Hepatocyte (in vitro differentiated cells): ENCODE data around the gene PKP1. TPM values are rescaled to one million over a fixed set of nuclear protein-coding genes. Genes with fewer than 3 reads are reported as not detected.

Experiments
- DNase-seq: peaks from one replicate; pipeline ENCODE4 v3.0.0-alpha.2; 2016; ENCODE audit warnings: low spot score
- H2AFZ ChIP-seq: fragments of 200-600 bp; sonication (generic); 2 replicates; pipeline ENCODE4 v1.6.0; 2016; ENCODE audit warnings: antibody characterized with exemption, mild to moderate bottlenecking
- H3K27ac ChIP-seq: fragments of 200-600 bp; sonication (generic); 2 replicates; pipeline ENCODE4 v1.5.1; 2016; ENCODE audit warnings: mild to moderate bottlenecking
- H3K27me3 ChIP-seq: fragments of 200-600 bp; sonication (generic); 2 replicates; pipeline ENCODE4 v1.6.1; 2016
- H3K36me3 ChIP-seq: fragments of 200-600 bp; sonication (generic); replicated peaks from 2 replicates; pipeline ENCODE4 v1.5.1; 2016; ENCODE audit warnings: low read depth; ENCODE audit not compliant: insufficient read depth
- H3K4me1 ChIP-seq: fragments of 200-600 bp; sonication (generic); 2 replicates; pipeline ENCODE4 v1.5.1; 2016; ENCODE audit warnings: mild to moderate bottlenecking, moderate library complexity; ENCODE audit not compliant: insufficient read depth
- H3K4me2 ChIP-seq: fragments of 200-600 bp; sonication (generic); 2 replicates; pipeline ENCODE4 v1.6.0; 2016
- H3K4me3 ChIP-seq: fragments of 200-600 bp; sonication (generic); 2 replicates; pipeline ENCODE4 v1.5.1; 2016; ENCODE audit warnings: mild to moderate bottlenecking
- H3K79me2 ChIP-seq: fragments of 200-600 bp; sonication (generic); 2 replicates; pipeline ENCODE4 v1.6.0; 2017; ENCODE audit warnings: mild to moderate bottlenecking
- H3K9me2 ChIP-seq: fragments of 200-600 bp; sonication (generic); replicated peaks from 2 replicates; pipeline ENCODE4 v1.6.0; 2017; ENCODE audit warnings: mild to moderate bottlenecking; ENCODE audit not compliant: insufficient read depth
- H3K9me3 ChIP-seq: fragments of 200-600 bp; sonication (generic); 2 replicates; pipeline ENCODE4 v1.5.1; 2016; ENCODE audit warnings: low read depth, mild to moderate bottlenecking
- H4K20me1 ChIP-seq: fragments of 200-600 bp; sonication (generic); 2 replicates; pipeline ENCODE4 v1.6.0; 2016; ENCODE audit warnings: mild to moderate bottlenecking; ENCODE audit not compliant: insufficient read depth, poor library complexity, severe bottlenecking
- EZH2 ChIP-seq: fragments of 200-600 bp; sonication (generic); IDR thresholded peaks from 2 replicates; pipeline ENCODE4 v1.6.1; 2016; ENCODE audit warnings: antibody characterized with exemption, mild to moderate bottlenecking, borderline replicate concordance
- EZH2phosphoT487 ChIP-seq: fragments of 200-600 bp; sonication (generic); IDR thresholded peaks from one replicate; pipeline ENCODE4 v1.6.1; 2018; ENCODE audit warnings: antibody characterized with exemption, mild to moderate bottlenecking, low read depth, moderate library complexity; ENCODE audit not compliant: unreplicated experiment, severe bottlenecking
- WGBS: methylation state at CpG from one replicate; pipeline ENCODE4 v1.1.6; 2016; ENCODE audit warnings: low lambda C conversion rate; ENCODE audit errors: missing lambda C conversion rate; 5-methylcytosine and 5-hydroxymethylcytosine counted together
- polyA plus RNA-seq: library from polyadenylated mRNA; unstranded; fragments of >200 nt; fragmentation: Nextera tagmentation; extraction: Ambion mirVana; gene quantifications from 2 replicates; pipeline ENCODE4 v1.2.1, GENCODE V29; 2016
- total RNA-seq: library from RNA; depleted of rRNA; stranded (reverse); fragments of >200 nt; gene quantifications from 2 replicates; pipeline ENCODE4 v1.2.3, GENCODE V29; 2014
- TF ChIP-seq, protein P1 (sequence below): fragments of 200-600 bp; sonication (generic); IDR thresholded peaks from 2 replicates; pipeline ENCODE4 v1.5.1; 2016; ENCODE audit warnings: antibody characterized with exemption, mild to moderate bottlenecking; ENCODE audit not compliant: poor library complexity

The PKP1 gene
- total and polyA plus RNA-seq, 2 experiments from 2014 or later = 0.04 to 0.33 TPM

DNA sequence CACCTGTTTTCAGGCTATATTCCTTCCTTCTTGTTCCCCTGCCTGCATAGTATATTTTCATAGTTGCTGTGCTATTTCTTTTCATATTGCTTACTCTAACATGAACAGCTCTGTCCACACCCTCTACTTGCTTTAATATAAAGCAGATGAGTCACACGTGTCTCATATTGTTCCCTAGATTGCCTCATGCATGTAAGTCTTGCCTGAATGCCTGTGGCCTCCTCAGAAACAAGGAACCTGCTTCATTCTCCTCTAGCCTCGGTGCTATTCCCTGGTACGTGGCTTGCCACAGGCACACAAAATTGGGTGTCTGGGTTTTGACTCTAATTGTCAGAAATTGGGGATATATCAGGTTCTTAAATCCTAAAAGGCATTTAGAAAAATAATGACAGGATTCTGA, 16.5 kb upstream of the PKP1 start:
- Histone ChIP-seq H3K4me2 (no peak overlapping the region), H3K9me2 (no peaks in the 10 kb centered on the region), H3K36me3 (no peaks in the 10 kb centered on the region), H2AFZ (no peak overlapping the region), H3K9me3 (no peaks in the 10 kb centered on the region), H3K79me2 (no peaks in the 10 kb centered on the region), H3K4me3 (no peak overlapping the region), H3K27ac (no peak overlapping the region), H4K20me1 (no peaks in the 10 kb centered on the region), H3K4me1 (no peaks in the 10 kb centered on the region), H3K27me3 (no peaks in the 10 kb centered on the region)
- 51% methylated on average over 3 of the region's 3 CpGs for WGBS
- TF ChIP-seq EZH2 (no peak), EZH2phosphoT487 (no peak)
- TF ChIP-seq, protein P1, sequence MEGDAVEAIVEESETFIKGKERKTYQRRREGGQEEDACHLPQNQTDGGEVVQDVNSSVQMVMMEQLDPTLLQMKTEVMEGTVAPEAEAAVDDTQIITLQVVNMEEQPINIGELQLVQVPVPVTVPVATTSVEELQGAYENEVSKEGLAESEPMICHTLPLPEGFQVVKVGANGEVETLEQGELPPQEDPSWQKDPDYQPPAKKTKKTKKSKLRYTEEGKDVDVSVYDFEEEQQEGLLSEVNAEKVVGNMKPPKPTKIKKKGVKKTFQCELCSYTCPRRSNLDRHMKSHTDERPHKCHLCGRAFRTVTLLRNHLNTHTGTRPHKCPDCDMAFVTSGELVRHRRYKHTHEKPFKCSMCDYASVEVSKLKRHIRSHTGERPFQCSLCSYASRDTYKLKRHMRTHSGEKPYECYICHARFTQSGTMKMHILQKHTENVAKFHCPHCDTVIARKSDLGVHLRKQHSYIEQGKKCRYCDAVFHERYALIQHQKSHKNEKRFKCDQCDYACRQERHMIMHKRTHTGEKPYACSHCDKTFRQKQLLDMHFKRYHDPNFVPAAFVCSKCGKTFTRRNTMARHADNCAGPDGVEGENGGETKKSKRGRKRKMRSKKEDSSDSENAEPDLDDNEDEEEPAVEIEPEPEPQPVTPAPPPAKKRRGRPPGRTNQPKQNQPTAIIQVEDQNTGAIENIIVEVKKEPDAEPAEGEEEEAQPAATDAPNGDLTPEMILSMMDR = no peak
- peak; percentile 46 for DNase-seq

DNA sequence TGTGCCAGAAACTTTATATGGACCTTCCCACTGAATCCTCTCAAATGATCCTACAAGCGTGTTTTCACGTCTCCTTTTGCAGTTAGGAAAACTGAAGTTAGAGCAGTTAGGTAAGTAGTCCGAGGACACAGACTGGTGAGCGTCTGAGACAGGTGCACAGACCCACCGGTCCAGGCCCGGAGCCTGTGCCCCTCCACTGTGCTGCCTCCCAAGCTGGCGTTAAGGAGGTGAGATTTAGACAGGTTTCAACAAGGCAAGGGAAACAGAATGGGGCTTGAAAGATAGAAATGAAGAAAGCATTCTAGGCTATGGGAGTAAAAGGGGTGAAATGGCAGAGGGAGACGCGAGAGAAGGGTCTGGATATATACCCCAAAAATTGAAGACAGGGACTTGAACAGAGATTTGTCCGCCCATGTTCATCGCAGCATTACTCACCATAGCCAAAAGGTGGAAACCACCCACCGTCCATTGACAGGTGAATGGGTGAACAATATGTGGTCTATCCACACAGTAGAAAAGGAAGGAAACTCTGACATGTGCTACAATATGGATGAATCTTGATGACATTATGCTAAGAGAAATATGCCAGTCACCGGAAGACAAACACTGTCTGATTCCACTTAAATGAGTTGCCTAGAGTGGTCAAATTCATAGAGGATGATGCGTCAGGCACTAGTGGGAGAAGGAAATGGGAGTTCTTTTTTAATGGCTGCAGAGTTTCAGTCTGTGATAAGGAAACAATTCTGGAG, 15.7 kb upstream of the PKP1 start:
- Histone ChIP-seq H2AFZ (no peak overlapping the region), H3K27ac (no peak overlapping the region), H3K4me3 (no peak overlapping the region), H3K27me3 (no peaks in the 10 kb centered on the region), H3K36me3 (no peaks in the 10 kb centered on the region), H4K20me1 (no peaks in the 10 kb centered on the region), H3K9me3 (no peaks in the 10 kb centered on the region), H3K79me2 (no peaks in the 10 kb centered on the region), H3K9me2 (no peaks in the 10 kb centered on the region), H3K4me1 (no peaks in the 10 kb centered on the region), H3K4me2 (no peak overlapping the region)
- no peak for TF ChIP-seq EZH2phosphoT487
- no peak for TF ChIP-seq EZH2
- TF ChIP-seq, protein P1 = no peak
- no peak for DNase-seq
- 89% methylated on average over 14 of the region's 14 CpGs for WGBS

DNA sequence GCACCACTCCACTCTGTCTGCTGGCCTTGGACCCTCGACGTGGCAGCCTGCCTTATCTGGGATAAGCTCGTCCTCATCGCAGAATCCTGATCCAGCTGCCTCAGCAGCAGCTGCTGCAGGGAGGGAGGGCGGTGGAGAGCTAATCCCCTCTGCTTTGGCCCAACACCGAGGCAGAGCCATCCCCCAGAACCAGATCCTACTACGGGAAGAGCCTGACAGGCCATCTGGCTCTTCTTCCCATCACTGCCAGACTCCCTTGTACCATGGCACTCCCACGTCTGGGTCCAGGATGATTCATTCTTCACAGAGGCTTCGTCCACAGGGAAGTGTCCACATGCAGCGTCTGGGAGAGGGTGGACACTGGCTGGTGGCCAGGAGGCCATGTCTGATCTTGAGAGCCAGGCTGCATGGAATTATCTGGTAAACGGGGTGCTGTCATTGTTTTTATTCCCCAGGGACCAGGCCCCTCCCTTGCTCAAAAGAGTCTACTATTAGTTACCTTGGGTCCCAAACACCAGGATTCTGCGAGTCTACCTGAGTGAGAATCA, 14.6 kb upstream of the PKP1 start:
- Histone ChIP-seq H3K4me1 (no peaks in the 10 kb centered on the region), H3K9me3 (no peaks in the 10 kb centered on the region), H2AFZ (no peak overlapping the region), H3K36me3 (no peaks in the 10 kb centered on the region), H3K4me2 (no peak overlapping the region), H3K27me3 (no peaks in the 10 kb centered on the region), H4K20me1 (no peaks in the 10 kb centered on the region), H3K79me2 (no peaks in the 10 kb centered on the region), H3K4me3 (no peak overlapping the region), H3K27ac (peak overlapping the region; percentile 75), H3K9me2 (no peaks in the 10 kb centered on the region)
- WGBS = 35% methylated on average over 12 of the region's 12 CpGs
- DNase-seq = peak; percentile 83
- TF ChIP-seq EZH2phosphoT487 (no peak), EZH2 (no peak)
- TF ChIP-seq, protein P1 = no peak
